ENCODE measurements around the gene ADARB1.

DNA sequence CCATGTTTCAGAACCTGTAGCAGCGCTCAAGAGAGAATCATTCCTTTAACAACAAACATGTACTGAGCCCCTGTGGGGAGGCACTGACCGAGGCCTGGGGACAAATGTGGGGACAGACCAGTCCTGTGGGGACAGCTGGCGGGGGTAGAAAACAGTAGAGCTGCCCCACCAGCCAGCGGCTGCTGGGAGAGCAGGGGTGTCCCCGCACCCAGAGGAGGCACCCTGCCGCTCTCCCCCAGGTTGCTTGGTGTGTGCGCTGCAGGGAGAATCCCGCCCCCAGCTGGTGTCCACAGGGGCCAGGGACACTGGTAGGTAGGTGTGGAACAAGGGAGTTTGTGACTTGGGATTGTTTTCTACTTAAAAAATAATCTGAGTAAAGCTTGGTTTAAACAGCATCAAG, 62.1 kb downstream of the ADARB1 start:
- TF ChIP-seq, protein P1, sequence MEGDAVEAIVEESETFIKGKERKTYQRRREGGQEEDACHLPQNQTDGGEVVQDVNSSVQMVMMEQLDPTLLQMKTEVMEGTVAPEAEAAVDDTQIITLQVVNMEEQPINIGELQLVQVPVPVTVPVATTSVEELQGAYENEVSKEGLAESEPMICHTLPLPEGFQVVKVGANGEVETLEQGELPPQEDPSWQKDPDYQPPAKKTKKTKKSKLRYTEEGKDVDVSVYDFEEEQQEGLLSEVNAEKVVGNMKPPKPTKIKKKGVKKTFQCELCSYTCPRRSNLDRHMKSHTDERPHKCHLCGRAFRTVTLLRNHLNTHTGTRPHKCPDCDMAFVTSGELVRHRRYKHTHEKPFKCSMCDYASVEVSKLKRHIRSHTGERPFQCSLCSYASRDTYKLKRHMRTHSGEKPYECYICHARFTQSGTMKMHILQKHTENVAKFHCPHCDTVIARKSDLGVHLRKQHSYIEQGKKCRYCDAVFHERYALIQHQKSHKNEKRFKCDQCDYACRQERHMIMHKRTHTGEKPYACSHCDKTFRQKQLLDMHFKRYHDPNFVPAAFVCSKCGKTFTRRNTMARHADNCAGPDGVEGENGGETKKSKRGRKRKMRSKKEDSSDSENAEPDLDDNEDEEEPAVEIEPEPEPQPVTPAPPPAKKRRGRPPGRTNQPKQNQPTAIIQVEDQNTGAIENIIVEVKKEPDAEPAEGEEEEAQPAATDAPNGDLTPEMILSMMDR (conservative IDR thresholded peaks at IDR 0.05; ENCODE audit: low read length): no peak
- TF ChIP-seq EZH2phosphoT487 (IDR thresholded peaks at IDR 0.05; ENCODE audit: borderline replicate concordance, low read depth, low read length): no peak

Measured in OCI-LY7 (cell line).